HCT116 (cell line): ENCODE measurements around the gene RBBP8NL.

Source experiments
- ATF3 ChIP-seq: IDR thresholded peaks from 2 replicates; pipeline ENCODE4 v1.6.1; 2012
- CEBPB ChIP-seq: IDR thresholded peaks from 2 replicates; pipeline ENCODE4 v1.6.1; 2012; ENCODE audit warnings: low read depth
- CTCF ChIP-seq, 3 experiments: fragments of 200-600 bp in 1 of 3; sonication (generic) in 1 of 3; IDR thresholded peaks in 2 of 3; conservative IDR thresholded peaks in 1 of 3; 2 replicates each; pipeline ENCODE4 v1.5.1; 2012 to 2017; ENCODE audit warnings: low read depth in 2 of 3, low read length in 2 of 3, antibody characterized with exemption in 1 of 3, borderline replicate concordance in 1 of 3, control low read depth in 1 of 3, mild to moderate bottlenecking in 1 of 3, mixed read lengths in 1 of 3, mixed run types in 1 of 3, moderate library complexity in 1 of 3; ENCODE audit not compliant: insufficient read depth in 1 of 3
- EZH2 ChIP-seq: fragments of 200-600 bp; sonication (generic); IDR thresholded peaks from 2 replicates; pipeline ENCODE4 v1.6.1; 2017; ENCODE audit warnings: antibody characterized with exemption, mixed run types
- POLR2A ChIP-seq: IDR thresholded peaks from 2 replicates; pipeline ENCODE4 v1.7.0; 2011; ENCODE audit warnings: borderline replicate concordance; ENCODE audit not compliant: insufficient read depth, insufficient read length; ENCODE audit errors: extremely low read depth
- POLR2AphosphoS5 ChIP-seq: IDR thresholded peaks from 2 replicates; pipeline ENCODE4 v1.6.1; 2011; ENCODE audit warnings: mild to moderate bottlenecking, low read depth, low read length, moderate library complexity
- SP1 ChIP-seq: IDR thresholded peaks from 2 replicates; pipeline ENCODE4 v1.6.1; 2012; ENCODE audit warnings: low read depth
- TCF7L2 ChIP-seq: IDR thresholded peaks from 2 replicates; pipeline ENCODE4 v1.7.0; 2011; ENCODE audit warnings: borderline replicate concordance, inconsistent platforms; ENCODE audit not compliant: insufficient read depth, insufficient read length; ENCODE audit errors: extremely low read depth
- ZNF274 ChIP-seq: fragments of 200-500 bp; sonication (Bioruptor generic); IDR thresholded peaks from 2 replicates; pipeline ENCODE4 v1.6.1; 2014; ENCODE audit warnings: mild to moderate bottlenecking, low read depth, low read length, inconsistent platforms

GRCh38 chr20:62470001-62470400 lies 42.7 kb upstream of the RBBP8NL start:
- TF ChIP-seq POLR2AphosphoS5, result no peak
- TF ChIP-seq EZH2, result no peak
- TF ChIP-seq CEBPB, result no peak
- no peak for TF ChIP-seq CTCF (IDR thresholded peaks at IDR 0.05 in 2 of 3, conservative IDR thresholded peaks at IDR 0.05 in 1 of 3; ENCODE audit: borderline replicate concordance in 1 of 3, insufficient read depth in 1 of 3, low read depth in 2 of 3, low read length in 2 of 3)
- TF ChIP-seq ZNF274, result no peak
- TF ChIP-seq POLR2A, result no peak
- TF ChIP-seq ATF3, result no peak
- no peak for TF ChIP-seq TCF7L2
- no peak for TF ChIP-seq SP1
